SK-N-SH (cell line): Measurements from ENCODE around the gene CINP. TPM values are rescaled to one million over a fixed set of nuclear protein-coding genes. Genes with fewer than 3 reads are reported as not detected.

Experiments
- CTCF ChIA-PET: fragments of 300-600, 350-600 bp; formaldehyde crosslinking; extraction: SDS; loops from one replicate; lab custom pipeline; 2021; lab: Yijun Ruan, JAX
- POLR2A ChIA-PET: fragments of 350-600 bp; sonication (Branson Sonifier 250); formaldehyde crosslinking; extraction: SDS; loops from one replicate; lab custom pipeline; 2020; ENCODE audit warnings: antibody characterized with exemption, inconsistent platforms; lab: Yijun Ruan, JAX
- DNase-seq: peaks from one replicate; pipeline ENCODE4 v3.0.0; 2012
- H2AFZ ChIP-seq: fragments of 200-600 bp; sonication (generic); 2 replicates; pipeline ENCODE4 v1.8.1; 2016; ENCODE audit warnings: antibody characterized with exemption, mild to moderate bottlenecking, low read depth
- H3F3A ChIP-seq: fragments of 200-600 bp; sonication (generic); replicated peaks from 2 replicates; pipeline ENCODE3; 2016; ENCODE audit warnings: antibody characterized with exemption, mild to moderate bottlenecking; ENCODE audit not compliant: insufficient read depth
- H3K27ac ChIP-seq, 2 experiments: fragments of 200-500 bp in 1 of 2; fragments of 200-600 bp in 1 of 2; sonication (Bioruptor generic) in 1 of 2; sonication (generic), shearing (Covaris generic) in 1 of 2; 2 replicates each; pipeline versions ENCODE4 v1.5.1 to v1.6.1; 2014 to 2016; ENCODE audit warnings: low read depth in 2 of 2, inconsistent platforms in 1 of 2, low read length in 1 of 2, mild to moderate bottlenecking in 1 of 2, mixed read lengths in 1 of 2
- H3K27me3 ChIP-seq: fragments of 200-600 bp; sonication (generic), shearing (Covaris generic); 2 replicates; pipeline ENCODE4 v1.6.1; 2016; ENCODE audit warnings: mixed run types; ENCODE audit not compliant: insufficient read depth
- H3K36me3 ChIP-seq, 2 experiments: fragments of 200-500 bp in 1 of 2; fragments of 200-600 bp in 1 of 2; sonication (Bioruptor generic) in 1 of 2; sonication (generic) in 1 of 2; replicated peaks in 1 of 2; 2 replicates each; pipeline versions ENCODE3 to v1.5.1; 2014 to 2016; ENCODE audit warnings: low read length in 1 of 2, mild to moderate bottlenecking in 1 of 2; ENCODE audit not compliant: insufficient read depth in 2 of 2, control insufficient read depth in 1 of 2
- H3K4me1 ChIP-seq, 2 experiments: fragments of 200-500 bp in 1 of 2; fragments of 200-600 bp in 1 of 2; sonication (Bioruptor generic) in 1 of 2; sonication (generic), shearing (Covaris generic) in 1 of 2; 2 replicates each; pipeline versions ENCODE4 v1.5.1 to v1.6.1; 2014 to 2016; ENCODE audit warnings: low read depth in 1 of 2, low read length in 1 of 2, mixed run types in 1 of 2; ENCODE audit not compliant: insufficient read depth in 2 of 2, control insufficient read depth in 1 of 2
- H3K4me2 ChIP-seq: fragments of 200-600 bp; sonication (generic), shearing (Covaris generic); 2 replicates; pipeline ENCODE4 v1.6.1; 2017; ENCODE audit warnings: mixed run types
- H3K4me3 ChIP-seq, 2 experiments: fragments of 200-500 bp in 1 of 2; fragments of 200-600 bp in 1 of 2; sonication (Bioruptor generic) in 1 of 2; sonication (generic), shearing (Covaris generic) in 1 of 2; 2 replicates each; pipeline versions ENCODE4 v1.5.1 to v1.8.1; 2014 to 2016; ENCODE audit warnings: low read depth in 2 of 2, inconsistent platforms in 1 of 2, low read length in 1 of 2, mild to moderate bottlenecking in 1 of 2, mixed read lengths in 1 of 2, moderate library complexity in 1 of 2
- H3K79me2 ChIP-seq: fragments of 200-600 bp; sonication (generic); 2 replicates; pipeline ENCODE4 v1.8.1; 2017; ENCODE audit warnings: mild to moderate bottlenecking; ENCODE audit not compliant: insufficient read depth
- H3K9ac ChIP-seq: fragments of 200-600 bp; sonication (generic); 2 replicates; pipeline ENCODE4 v1.6.1; 2017; ENCODE audit warnings: mixed run types
- H3K9me2 ChIP-seq: fragments of 200-600 bp; sonication (generic); 2 replicates; pipeline ENCODE4 v1.6.1; 2017; ENCODE audit warnings: mixed run types
- H3K9me3 ChIP-seq: fragments of 200-600 bp; sonication (generic); 2 replicates; pipeline ENCODE4 v1.6.1; 2017; ENCODE audit warnings: mixed run types, mild to moderate bottlenecking, moderate library complexity
- H4K20me1 ChIP-seq: fragments of 200-600 bp; sonication (generic); 2 replicates; pipeline ENCODE4 v1.6.1; 2017; ENCODE audit warnings: mild to moderate bottlenecking, mixed run types; ENCODE audit not compliant: insufficient read depth
- CHD2 ChIP-seq: fragments of 150-350 bp; IDR thresholded peaks from 2 replicates; pipeline ENCODE4 v1.6.1; 2018; ENCODE audit warnings: low read length; ENCODE audit not compliant: partially characterized antibody
- EZH2phosphoT487 ChIP-seq: fragments of 200-600 bp; sonication (generic); IDR thresholded peaks from 2 replicates; pipeline ENCODE4 v1.6.1; 2017; ENCODE audit warnings: low read depth, mixed run types, mild to moderate bottlenecking, antibody characterized with exemption, moderate library complexity, borderline replicate concordance
- GABPA ChIP-seq: IDR thresholded peaks from 2 replicates; pipeline ENCODE4 v1.4.0; 2012; ENCODE audit warnings: low read depth, mild to moderate bottlenecking
- MXI1 ChIP-seq: IDR thresholded peaks from 2 replicates; pipeline ENCODE4 v1.6.1; 2012; ENCODE audit warnings: mild to moderate bottlenecking, low read depth, low read length, improper control_type of control experiment
- RAD21 ChIP-seq: IDR thresholded peaks from 2 replicates; pipeline ENCODE4 v1.6.1; 2012; ENCODE audit warnings: mild to moderate bottlenecking, low read length
- RFX5 ChIP-seq: IDR thresholded peaks from 2 replicates; pipeline ENCODE4 v1.6.1; 2012; ENCODE audit warnings: mild to moderate bottlenecking, improper control_type of control experiment, low read length
- SMC3 ChIP-seq: IDR thresholded peaks from 2 replicates; pipeline ENCODE4 v1.6.1; 2012; ENCODE audit warnings: low read depth, low read length, improper control_type of control experiment
- TAF1 ChIP-seq: IDR thresholded peaks from 2 replicates; pipeline ENCODE4 v1.6.1; 2012; ENCODE audit warnings: low read depth, mild to moderate bottlenecking, low read length, moderate library complexity, borderline replicate concordance
- TCF12 ChIP-seq: IDR thresholded peaks from 2 replicates; pipeline ENCODE4 v1.4.0; 2012
- YY1 ChIP-seq: IDR thresholded peaks from 2 replicates; pipeline ENCODE4 v1.4.0; 2012; ENCODE audit warnings: low read depth, mild to moderate bottlenecking
- WGBS: methylation state at CpG from one replicate; pipeline ENCODE4 v1.1.6; 2017; ENCODE audit warnings: low lambda C conversion rate; 5-methylcytosine and 5-hydroxymethylcytosine counted together
- polyA plus RNA-seq, 3 experiments: library from polyadenylated mRNA; depleted of rRNA; stranded (reverse); fragments of >200 nt; gene quantifications; 2 replicates each; pipeline ENCODE4 v1.2.3, GENCODE V29; 2012
- TF ChIP-seq, protein P1 (sequence below): fragments of 150-350 bp; IDR thresholded peaks from 2 replicates; pipeline ENCODE4 v1.6.1; 2016; ENCODE audit warnings: mild to moderate bottlenecking, low read depth, low read length
- TF ChIP-seq, protein P2 (sequence below): IDR thresholded peaks from 2 replicates; pipeline ENCODE4 v1.4.0; 2012; ENCODE audit warnings: low read depth, borderline replicate concordance
- TF ChIP-seq, protein P3 (sequence below): IDR thresholded peaks from 2 replicates; pipeline ENCODE4 v1.6.1; 2012; ENCODE audit warnings: mild to moderate bottlenecking, low read depth, low read length, moderate library complexity
- TF ChIP-seq, protein P4 (sequence below): IDR thresholded peaks from 2 replicates; pipeline ENCODE4; 2012

The CINP gene
- polyA plus RNA-seq, 1 of the 3 experiments (the other 2 are of a cell fraction): 50.4 TPM

DNA sequence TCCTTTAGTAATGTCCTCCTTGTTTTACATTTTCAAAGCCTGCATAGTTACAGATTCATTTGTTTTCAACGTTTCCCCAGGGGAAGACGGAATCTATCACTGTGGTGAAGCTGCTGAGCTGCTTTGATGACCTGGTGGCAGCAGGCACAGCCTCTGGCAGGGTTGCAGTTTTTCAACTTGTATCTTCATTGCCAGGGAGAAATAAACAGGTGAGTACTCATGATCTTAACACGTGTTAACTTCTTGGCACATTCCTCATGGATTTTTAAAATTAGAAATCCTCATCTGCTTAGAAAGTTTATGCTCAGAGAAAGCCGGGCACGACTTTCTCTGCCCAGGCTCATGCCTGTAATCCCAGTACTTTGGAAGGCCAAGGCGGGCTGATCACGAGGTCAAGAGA lies 44.6 kb upstream of the CINP start:
- DNase-seq: no peak
- Histone ChIP-seq H3K9ac (no peak overlapping the region), H3K9me3 (peaks cover 13% of the 10 kb centered on the region), H3K9me2 (no peaks in the 10 kb centered on the region), H3K4me3 (no peak overlapping the region), H3K4me2 (no peak overlapping the region), H3K79me2 (no peaks in the 10 kb centered on the region), H3K27ac (no peak overlapping the region), H3K36me3 (peaks cover 4 to 40% of the 10 kb centered on the region in 2 experiments), H3K27me3 (no peaks in the 10 kb centered on the region), H4K20me1 (no peaks in the 10 kb centered on the region), H2AFZ (no peak overlapping the region), H3F3A (peaks cover 8% of the 10 kb centered on the region), H3K4me1 (no peaks in the 10 kb centered on the region)
- 96% methylated on average over 7 of the region's 7 CpGs for WGBS
- CTCF ChIA-PET: no interaction called here
- POLR2A ChIA-PET: no interaction called here
- TF ChIP-seq TAF1: no peak
- no peak for TF ChIP-seq SMC3
- TF ChIP-seq, protein P1, sequence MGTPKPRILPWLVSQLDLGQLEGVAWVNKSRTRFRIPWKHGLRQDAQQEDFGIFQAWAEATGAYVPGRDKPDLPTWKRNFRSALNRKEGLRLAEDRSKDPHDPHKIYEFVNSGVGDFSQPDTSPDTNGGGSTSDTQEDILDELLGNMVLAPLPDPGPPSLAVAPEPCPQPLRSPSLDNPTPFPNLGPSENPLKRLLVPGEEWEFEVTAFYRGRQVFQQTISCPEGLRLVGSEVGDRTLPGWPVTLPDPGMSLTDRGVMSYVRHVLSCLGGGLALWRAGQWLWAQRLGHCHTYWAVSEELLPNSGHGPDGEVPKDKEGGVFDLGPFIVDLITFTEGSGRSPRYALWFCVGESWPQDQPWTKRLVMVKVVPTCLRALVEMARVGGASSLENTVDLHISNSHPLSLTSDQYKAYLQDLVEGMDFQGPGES: no peak
- TF ChIP-seq, protein P2, sequence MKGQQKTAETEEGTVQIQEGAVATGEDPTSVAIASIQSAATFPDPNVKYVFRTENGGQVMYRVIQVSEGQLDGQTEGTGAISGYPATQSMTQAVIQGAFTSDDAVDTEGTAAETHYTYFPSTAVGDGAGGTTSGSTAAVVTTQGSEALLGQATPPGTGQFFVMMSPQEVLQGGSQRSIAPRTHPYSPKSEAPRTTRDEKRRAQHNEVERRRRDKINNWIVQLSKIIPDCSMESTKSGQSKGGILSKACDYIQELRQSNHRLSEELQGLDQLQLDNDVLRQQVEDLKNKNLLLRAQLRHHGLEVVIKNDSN: no peak
- TF ChIP-seq, protein P3, sequence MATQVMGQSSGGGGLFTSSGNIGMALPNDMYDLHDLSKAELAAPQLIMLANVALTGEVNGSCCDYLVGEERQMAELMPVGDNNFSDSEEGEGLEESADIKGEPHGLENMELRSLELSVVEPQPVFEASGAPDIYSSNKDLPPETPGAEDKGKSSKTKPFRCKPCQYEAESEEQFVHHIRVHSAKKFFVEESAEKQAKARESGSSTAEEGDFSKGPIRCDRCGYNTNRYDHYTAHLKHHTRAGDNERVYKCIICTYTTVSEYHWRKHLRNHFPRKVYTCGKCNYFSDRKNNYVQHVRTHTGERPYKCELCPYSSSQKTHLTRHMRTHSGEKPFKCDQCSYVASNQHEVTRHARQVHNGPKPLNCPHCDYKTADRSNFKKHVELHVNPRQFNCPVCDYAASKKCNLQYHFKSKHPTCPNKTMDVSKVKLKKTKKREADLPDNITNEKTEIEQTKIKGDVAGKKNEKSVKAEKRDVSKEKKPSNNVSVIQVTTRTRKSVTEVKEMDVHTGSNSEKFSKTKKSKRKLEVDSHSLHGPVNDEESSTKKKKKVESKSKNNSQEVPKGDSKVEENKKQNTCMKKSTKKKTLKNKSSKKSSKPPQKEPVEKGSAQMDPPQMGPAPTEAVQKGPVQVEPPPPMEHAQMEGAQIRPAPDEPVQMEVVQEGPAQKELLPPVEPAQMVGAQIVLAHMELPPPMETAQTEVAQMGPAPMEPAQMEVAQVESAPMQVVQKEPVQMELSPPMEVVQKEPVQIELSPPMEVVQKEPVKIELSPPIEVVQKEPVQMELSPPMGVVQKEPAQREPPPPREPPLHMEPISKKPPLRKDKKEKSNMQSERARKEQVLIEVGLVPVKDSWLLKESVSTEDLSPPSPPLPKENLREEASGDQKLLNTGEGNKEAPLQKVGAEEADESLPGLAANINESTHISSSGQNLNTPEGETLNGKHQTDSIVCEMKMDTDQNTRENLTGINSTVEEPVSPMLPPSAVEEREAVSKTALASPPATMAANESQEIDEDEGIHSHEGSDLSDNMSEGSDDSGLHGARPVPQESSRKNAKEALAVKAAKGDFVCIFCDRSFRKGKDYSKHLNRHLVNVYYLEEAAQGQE: no peak
- no peak for TF ChIP-seq TCF12
- TF ChIP-seq MXI1: no peak
- TF ChIP-seq CHD2: no peak
- no peak for TF ChIP-seq RFX5
- no peak for TF ChIP-seq YY1
- no peak for TF ChIP-seq EZH2phosphoT487
- no peak for TF ChIP-seq GABPA
- TF ChIP-seq, protein P4, sequence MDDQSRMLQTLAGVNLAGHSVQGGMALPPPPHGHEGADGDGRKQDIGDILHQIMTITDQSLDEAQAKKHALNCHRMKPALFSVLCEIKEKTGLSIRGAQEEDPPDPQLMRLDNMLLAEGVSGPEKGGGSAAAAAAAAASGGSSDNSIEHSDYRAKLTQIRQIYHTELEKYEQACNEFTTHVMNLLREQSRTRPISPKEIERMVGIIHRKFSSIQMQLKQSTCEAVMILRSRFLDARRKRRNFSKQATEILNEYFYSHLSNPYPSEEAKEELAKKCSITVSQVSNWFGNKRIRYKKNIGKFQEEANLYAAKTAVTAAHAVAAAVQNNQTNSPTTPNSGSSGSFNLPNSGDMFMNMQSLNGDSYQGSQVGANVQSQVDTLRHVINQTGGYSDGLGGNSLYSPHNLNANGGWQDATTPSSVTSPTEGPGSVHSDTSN: no peak
- TF ChIP-seq RAD21: no peak
